ENCODE measurements around the gene KIAA1586.
"Not testable (repeated sequence)": the region's sequence is repeated elsewhere in the genome, so short reads cannot be mapped to it uniquely, and the experiment has no call there.

KIAA1586 gene

DNA sequence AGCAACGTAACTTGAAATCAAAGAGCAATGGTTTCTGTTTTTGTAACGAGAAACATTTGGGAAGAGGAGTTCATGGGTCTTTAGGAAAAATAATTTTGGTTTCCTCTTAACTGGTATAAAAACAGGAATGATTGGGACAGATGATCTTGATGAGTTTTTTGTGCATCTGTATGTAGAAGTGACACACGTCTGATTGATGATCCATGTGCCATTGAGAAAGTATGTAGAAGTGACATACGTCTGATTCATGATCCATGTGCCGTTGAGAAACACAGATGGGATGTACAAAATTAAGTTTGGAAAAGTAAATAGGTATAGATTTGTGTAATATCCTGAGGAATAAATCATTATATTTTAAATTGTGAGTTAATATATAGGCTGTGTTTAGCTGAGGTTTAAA is 2.1 kb downstream of the KIAA1586 start:
- no peak for DNase-seq

DNA sequence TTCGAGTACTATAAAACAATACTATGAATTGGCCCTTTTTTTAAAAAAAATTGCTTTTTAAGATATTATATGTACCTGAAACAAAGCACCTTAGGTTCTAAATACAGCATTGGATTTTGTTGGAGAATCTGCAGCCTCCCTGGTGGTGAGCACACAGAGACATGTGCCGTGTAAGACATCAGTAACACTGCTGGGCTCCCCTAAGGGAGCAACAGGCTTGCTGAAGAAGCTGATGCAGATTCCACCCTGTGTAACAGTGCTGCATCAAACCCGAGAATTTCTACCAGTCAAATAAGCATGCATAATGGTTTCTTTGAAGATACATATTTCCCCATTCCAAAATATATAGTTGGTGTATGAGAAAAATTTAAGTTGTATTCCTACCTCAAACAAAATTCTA is 17.4 kb downstream of the KIAA1586 start:
- no peak for DNase-seq

DNA sequence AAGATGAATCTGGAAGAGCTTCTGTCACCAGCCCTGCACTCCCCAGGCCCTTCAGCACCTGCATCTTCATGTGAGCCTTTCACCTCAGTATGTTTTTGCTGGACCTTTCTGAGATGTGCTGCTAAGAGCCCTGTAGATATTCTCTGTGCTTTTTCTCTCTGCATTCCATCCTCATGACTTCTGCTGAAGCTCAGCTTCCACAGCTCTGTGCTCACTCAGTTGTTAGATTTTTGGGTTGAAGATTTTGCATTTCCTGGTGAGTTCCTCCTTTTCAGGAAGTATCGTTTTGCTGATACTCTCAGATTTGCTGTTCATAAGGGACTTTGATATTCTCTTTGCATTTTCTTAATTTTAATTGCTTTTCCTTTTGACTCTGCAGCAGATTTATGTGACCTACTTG is 18.3 kb downstream of the KIAA1586 start:
- DNase-seq = no peak

DNA sequence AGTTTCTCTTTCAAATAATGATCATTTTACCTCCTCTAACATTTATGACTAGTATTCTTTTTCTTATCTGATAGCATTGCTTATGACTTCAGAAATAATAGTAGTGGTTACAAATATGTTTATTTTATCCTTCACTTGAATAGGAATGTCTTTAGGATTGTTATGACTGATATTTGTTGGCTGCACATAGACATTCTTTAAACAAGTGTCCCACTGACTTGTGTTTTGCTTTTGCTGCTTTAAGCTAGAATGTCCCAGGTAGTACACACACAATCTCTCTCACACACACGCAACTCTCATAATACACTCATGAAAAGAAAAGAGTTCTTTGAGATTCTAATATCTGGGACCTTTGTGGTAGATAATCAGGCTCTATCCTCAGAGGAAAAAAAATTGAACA is 21.6 kb downstream of the KIAA1586 start:
- no peak for DNase-seq

DNA sequence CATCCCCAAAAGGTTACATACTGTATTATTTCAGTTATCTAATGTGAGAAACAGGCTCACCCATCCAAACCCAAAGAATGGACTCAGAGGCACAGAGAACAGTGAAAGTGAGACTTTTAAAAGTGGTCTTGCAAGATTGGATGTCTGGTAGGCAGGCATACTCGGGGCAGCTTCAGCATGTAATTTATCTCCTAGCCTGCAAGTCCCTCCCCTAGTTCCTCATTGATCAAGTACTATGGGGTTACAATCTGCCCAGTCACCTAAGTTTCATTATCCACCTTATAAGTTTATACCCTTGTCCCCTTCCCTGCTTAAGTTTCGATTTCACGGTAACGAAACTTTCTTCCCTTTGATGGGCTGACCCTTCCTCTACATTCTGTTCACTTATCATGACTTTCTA is 22.7 kb downstream of the KIAA1586 start:
- no peak for DNase-seq

DNA sequence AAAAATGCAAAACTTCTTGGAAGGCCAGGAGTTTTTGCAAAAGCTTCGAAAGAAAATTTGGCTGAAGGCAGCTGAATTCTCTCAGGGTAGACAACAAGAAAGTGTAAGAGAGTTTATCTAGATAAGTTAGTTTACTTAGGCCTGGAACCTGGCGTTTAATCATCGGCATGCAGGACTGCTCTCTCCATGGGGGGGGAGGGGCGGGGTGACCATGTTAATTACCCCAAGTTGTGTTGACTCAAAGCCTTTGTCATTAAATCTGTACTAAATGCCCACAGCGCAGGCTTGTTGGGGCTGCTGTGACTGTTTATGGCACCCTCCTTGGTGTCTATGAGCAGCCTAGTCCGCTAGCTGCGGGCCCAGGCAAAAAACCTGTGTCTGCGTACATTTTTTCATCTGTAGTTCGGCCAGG is 23.4 kb downstream of the KIAA1586 start:
- DNase-seq = no peak

DNA sequence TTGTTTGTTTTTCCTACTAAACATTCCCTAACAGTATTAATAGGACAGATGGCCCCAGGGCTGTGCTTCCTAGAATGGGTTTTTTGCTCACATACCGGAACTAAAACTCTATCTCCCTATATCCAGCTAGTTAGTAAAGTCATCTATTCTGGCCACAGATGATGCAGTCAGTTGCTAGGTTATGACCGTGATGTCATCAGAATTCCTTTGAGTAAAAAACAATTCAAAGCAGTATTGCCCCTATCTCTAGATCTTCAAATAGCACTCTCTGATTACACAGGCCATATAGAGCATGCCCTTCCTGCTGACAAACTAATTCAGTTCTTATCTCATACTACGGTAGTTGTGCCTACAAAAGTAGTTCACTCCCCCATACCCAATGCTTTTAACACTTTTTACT is 25.6 kb downstream of the KIAA1586 start:
- DNase-seq = no peak

DNA sequence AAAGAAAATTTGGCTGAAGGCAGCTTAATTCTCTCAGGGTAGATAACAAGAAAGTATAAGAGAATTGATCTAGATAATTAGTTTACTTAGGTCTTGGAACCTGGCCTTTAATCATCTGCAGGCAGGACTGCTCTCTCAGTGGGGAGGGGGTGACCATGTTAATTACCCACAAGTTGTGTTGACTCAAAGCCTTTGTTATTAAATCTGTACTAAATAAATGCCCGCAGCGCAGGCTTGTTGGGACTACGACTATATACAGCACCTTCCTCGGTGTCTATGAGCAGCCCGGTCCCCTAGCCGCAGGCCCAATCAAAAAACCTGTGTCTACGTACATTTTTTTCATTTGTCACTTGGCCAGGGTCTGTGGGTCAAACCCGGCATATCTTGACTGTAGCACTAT is 27.9 kb downstream of the KIAA1586 start:
- DNase-seq = no peak

DNA sequence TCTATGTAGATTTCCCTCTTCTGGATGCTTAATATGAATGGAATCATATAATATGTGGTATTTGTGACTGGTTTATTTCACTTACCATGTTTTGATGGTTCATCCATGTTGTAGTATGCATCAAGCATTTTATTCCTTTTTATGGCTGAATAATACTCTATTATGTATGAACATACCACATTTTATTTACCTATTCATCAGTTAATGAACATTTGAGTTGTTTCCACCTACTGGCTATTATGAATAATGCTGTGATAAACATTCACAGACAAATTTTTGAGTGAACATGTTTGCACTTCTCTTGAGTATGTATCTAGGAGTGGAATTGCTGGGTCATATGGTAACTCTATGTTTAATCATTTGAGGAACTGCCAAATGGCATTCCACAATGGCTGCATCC is 28.6 kb downstream of the KIAA1586 start:
- no peak for DNase-seq

DNA sequence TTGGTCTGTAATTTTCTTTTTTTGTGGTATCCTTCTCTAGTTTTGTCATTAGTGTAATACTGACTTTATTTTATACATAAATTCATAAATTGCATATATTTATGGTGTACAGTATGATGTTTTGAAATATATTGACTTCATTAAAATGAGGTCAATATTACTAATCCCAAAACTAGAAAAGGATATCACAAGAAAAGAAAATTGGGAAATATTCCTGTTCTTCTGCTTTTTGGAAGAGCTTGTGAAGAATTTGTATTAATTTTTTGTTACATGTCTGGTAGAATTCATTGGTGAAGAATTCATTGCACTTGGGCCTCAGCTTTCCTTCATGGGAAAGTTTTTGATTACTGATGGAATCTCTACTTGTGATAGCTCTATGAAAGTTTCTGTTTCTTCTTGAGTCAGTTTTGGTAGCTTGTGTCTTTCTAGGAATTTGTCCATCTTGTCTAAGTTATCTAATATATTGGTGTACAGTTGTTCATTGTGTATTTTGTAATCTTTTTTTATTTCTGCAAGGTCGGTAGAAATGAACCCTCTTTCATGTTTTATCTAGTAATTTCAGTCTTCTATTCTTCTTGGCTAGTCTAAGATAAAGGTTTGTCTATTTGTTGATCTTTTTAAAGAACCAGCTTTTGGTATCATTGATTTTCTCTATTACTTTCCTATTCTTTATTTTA is 32.2 kb downstream of the KIAA1586 start:
- no peak for DNase-seq

DNA sequence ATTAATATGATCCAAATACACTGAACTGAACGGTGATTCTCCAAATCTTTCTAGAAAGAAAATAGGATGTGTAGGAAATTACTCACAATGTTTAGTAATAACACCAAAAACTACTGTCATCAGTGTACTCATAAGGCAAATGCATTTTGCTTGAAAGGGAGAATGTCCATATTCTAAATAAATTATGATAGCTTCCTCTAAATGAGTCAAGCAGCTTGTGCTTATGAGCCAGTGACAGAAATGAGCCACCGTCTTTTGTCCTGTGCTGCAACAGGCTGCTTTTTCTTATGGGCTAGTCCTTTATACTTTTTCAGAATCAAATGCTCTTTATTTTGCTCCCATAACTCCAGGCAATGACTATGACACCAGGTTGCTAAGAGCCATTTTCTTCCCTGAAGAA is 39.0 kb downstream of the KIAA1586 start:
- no peak for DNase-seq

DNA sequence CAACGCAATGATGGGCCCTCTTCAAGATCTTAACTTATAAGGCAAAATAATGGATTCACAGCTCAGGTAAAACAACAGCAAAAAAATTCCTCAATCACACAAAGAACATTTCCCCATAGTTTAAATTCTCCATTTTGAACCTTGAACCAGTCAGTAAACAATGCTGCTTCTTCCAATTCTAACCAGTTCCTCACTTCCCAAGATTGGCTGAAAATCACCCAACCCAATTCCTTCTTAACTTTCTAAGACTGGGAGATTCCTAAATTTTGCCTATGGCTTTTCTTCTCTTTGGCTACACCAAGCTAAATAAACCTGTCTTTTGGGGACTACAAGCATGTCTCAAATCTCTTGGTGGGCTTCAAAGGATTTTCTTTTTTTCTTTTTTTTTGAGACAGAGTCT is 40.4 kb downstream of the KIAA1586 start:
- no peak for DNase-seq

DNA sequence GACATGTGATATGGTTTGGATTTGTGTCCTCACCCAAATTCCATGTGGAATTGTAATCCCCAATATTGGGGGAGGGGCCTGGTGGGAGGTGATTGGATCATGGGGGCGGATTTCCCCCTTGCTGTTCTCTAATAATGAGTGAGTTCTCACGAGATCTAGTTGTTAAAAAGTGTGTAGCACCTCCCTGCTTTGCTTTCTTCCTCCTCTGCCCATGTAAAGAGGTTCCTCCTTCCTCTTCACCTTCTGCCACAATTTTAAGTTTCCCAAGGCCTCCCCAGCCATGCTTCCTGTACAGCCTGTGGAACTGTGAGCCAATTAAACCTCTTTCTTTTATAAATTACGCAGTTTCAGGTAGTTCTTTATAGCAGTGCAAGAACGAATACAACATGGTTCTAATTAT is 41.4 kb downstream of the KIAA1586 start:
- no peak for DNase-seq

DNA sequence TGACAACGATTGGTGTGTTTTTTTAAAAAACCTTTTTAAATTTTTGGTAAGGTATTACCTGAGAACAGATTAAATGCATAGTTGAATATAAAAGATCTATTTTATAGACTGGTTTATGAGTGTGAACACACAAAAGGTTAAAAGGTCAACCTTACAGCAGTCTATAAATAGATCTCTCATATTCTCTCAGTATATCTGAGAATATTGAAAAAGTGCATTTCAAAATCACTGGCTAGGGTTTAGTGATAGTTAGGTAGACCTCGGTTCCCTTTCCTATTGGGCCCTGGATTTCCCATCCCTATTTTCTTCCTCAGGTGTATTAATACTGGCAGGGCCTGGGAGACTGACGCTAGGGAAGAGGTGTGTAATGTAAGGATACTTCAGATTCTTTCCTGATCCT is 42.8 kb downstream of the KIAA1586 start:
- no peak for DNase-seq

DNA sequence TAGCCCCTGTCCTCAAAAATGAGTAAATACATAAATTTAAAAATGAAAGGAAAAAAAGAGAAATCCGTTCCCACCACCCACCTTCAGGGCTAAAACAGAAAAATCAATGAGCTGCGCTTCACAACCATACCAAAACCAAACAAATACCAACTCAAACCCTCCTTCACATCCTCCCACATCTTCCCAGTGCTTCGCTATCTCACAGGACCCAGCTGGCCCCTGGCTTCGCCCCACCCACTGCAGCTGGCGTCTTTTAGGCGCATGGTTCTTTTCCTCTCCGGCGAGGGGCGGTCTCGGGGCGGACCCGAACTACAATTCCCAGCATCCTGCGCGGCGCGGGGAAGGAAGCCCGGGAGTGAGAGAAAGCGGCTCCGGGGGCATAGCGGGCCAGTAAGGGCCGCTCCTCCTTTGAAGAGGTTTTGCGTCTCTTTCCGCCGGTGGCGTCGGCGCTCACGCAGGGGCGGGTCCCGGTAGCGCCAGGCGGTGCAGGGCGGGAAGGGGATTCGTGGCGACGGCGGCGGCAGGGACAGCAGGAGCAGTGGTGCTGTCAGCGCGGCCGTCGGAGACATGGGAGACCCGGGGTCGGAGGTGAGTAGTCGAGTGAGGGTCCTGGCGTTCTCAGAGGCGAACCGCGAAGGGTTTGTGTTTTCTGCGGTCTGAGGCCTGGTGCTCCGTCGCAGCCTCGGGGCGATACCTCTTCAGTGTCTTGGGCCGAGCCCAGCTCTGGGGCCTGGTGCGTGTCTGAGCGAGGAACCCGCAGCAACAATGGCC is 43.4 kb downstream of the KIAA1586 start, which contains the start of gene ZNF451:
Gene ZNF451 (plus strand): TSS at position 502 of the 771 bp plus-strand sequence. CDS start 66 bp downstream, at position 568.
- peak; percentile 95 to 97 for DNase-seq

DNA sequence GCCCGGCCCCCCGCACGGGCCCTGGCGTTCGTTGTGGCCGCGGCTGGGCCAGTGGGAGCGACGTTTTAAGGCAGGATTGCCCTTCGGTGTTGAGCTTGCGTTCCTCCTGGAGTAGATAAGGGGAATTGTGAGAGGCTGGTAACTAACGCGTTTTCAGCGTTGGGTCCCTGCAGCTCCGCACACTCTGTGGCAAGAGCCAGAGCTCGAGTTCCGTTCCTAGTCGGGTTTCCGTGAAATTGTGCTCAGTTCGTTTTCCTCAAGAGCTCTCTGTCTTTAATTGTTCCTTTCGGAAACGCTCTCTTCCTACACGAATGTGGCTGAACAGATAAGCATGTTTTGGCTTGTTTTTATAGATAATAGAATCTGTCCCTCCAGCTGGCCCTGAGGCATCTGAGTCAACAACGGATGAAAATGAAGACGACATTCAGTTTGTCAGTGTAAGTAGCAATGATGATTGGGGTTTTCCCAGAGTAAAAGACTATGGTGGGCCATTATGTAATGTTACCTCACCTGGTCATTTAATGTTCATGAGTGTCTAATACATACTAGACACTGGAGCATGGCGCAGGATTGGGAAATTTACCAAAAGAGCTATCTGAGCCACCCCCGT is 44.1 kb downstream of the KIAA1586 start:
- DNase-seq = not testable (repeated sequence)

DNA sequence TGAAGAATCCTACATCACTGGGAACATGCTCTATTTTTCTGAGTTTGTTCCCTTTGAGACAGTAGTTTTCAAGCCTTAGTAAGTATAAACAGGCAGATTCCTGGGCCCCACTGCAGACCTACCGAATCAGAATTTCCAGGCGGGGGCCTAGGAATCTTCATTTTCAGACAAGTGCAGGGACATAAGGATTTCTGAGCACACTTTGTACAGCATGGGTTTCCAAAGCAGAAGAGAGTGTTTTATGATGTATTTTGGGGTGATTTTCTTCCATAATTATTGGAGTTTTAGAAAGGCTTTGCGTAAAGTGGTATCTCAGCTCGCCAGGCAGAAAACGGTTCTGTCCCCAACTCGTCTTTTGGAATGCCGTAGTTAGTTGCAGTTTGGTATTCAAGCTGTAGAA is 44.9 kb downstream of the KIAA1586 start:
- not testable (repeated sequence) for DNase-seq

DNA sequence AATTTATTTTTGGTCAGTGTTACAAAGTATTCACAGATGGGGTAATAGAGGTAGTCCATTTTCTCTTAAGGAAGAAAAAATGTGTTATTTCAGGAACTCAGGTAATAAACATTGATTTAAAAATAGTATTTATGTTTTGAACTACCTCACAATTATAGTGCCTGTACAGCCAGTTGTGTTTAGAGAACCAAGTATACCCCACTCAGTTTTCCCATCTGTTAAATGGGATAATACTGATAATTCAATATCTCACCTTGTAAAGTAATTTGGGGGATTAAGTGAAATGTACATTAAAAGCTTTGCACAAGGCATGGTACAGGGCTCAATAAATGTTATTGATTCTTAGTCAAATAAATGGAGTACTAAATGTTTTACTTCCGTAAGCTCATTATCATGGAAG is 48.2 kb downstream of the KIAA1586 start:
- DNase-seq = no peak

DNA sequence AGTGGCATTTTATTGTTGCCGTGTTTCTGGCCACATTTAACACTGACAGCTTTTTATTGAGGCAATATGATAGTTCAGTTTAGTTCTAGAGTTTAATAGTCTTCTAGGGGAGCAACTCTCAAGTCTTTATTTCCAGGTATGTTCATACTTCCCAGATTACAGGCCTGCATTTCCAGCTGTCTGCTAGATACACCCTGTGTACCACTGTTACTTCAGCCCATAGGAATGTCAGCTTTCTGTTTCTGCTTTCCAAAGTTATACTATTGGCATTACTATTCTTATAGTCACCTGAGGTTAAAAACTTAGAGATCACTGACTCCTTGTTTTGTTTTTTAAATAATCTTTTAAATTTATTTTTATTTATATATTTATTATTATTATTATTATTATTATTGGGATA is 51.1 kb downstream of the KIAA1586 start:
- no peak for DNase-seq

DNA sequence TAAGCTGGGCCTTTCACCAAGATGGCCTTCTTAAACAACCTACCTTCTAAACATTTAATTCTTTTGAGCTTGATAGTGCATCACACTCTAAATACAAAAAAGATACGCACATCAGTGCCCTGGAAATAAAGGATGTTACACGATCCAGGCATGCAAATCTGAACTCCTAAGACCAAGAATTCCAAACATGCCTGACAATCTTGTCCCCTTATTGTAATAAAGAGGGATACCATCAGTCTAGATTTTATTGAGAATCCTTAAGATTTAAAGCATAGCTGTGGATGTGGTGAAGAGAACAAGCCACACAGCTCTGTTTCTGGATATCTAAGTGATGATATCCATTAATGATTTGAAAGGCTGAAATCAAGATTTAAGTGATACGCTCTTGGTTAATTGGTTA is 56.5 kb downstream of the KIAA1586 start:
- DNase-seq = no peak

DNA sequence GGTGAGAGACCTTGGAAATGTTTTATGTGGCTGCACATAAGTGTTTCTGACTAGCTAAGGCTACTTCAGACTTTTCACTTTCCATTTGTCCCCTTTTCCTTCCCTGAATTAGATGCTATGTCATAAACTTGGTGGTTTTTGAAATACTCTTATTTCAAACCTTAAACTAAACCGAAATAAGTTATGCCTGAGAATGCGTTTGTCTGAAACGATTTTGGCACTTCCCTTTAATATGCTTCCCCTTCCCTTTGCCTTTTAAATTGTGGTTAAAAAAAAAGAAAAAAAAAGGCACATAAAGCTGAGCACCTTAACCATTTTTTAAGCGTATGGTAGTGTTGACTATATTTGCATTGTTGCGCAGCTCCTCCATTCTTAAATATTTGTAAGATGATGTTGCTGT is 57.8 kb downstream of the KIAA1586 start:
- no peak for DNase-seq
